ENCODE results near the gene NF1. TPM values are rescaled to one million over a fixed set of nuclear protein-coding genes. Genes with fewer than 3 reads are reported as not detected.

The NF1 gene
- total and polyA plus RNA-seq, 2 donors (not counting 1 experiment from before 2014, with no cell fraction given) = 10.8 to 27.7 TPM

- CTCF ChIA-PET = no interaction called here
- H3K4me3 ChIP-seq (ENCODE audit: control extremely low read depth in 1 of 5, extremely low read depth in 1 of 5, insufficient read depth in 1 of 5, low read depth in 2 of 5, low read length in 4 of 5) = no peak overlapping the region
- TF ChIP-seq EZH2 (IDR thresholded peaks at IDR 0.05; ENCODE audit: borderline replicate concordance, insufficient read depth, low read depth, low read length, poor library complexity, severe bottlenecking) = no peak
- TF ChIP-seq CTCF (IDR thresholded peaks at IDR 0.05) = no peak
- H3K27me3 ChIP-seq (replicated peaks in 1 of 4; ENCODE audit: control extremely low read depth in 1 of 4, control insufficient read depth in 3 of 4, insufficient read depth in 4 of 4, low read length in 3 of 4) = no peaks in the 10 kb centered on the region
- no peak overlapping the region for H3K27ac ChIP-seq (ENCODE audit: low read length in 2 of 2)
- no peak overlapping the region for H3K4me2 ChIP-seq (replicated peaks; ENCODE audit: low read depth, low read length, poor library complexity, severe bottlenecking)
- H3K9ac ChIP-seq (ENCODE audit: low read length) = no peak overlapping the region
- WGBS (ENCODE audit: insufficient coverage) = 86% methylated on average over 10 of the region's 10 CpGs
- no peaks in the 10 kb centered on the region for H3K79me2 ChIP-seq (ENCODE audit: control insufficient read depth, insufficient read depth, low read length)
- Mint-ChIP-seq H3K27ac (no peak overlapping the region), H3K27me3 (peaks cover 7% of the 10 kb centered on the region), H3K9me3 (ENCODE audit: insufficient read depth) (peaks cover 2% of the 10 kb centered on the region), H3K4me1 (peaks cover 10% of the 10 kb centered on the region), H3K4me3 (no peak overlapping the region)
- H3K4me1 ChIP-seq (ENCODE audit: control insufficient read depth in 2 of 2, insufficient read depth in 2 of 2, low read length in 2 of 2) = peaks cover 9% of the 10 kb centered on the region in 2 donors
- H3K9me3 ChIP-seq (ENCODE audit: control extremely low read depth in 1 of 3, control insufficient read depth in 2 of 3, insufficient read depth in 1 of 3, low read length in 2 of 3) = peaks cover under 1 to 13% (median 3%) of the 10 kb centered on the region in 3 donors
- DNase-seq = no peak
- no peak overlapping the region for H2AFZ ChIP-seq (ENCODE audit: insufficient read depth, low read depth, low read length, poor library complexity, severe bottlenecking)
- ATAC-seq (ENCODE audit: low read depth) = no peak
- H3K36me3 ChIP-seq (replicated peaks in 1 of 2; ENCODE audit: control extremely low read depth in 1 of 2, control insufficient read depth in 1 of 2, extremely low read depth in 1 of 2, insufficient read depth in 2 of 2, low read length in 1 of 2) = no peaks in the 10 kb centered on the region
- H4K20me1 ChIP-seq (ENCODE audit: control insufficient read depth, insufficient read depth, low read length, poor library complexity, severe bottlenecking) = no peaks in the 10 kb centered on the region
- intact Hi-C loops (cut with micrococcal nuclease) = no loop called here
- POLR2A ChIA-PET = no interaction called here
Measured at GRCh38 chr17:31417051-31417792, 322.4 kb downstream of the NF1 start.

- H3K4me3 ChIP-seq (ENCODE audit: control extremely low read depth in 1 of 5, extremely low read depth in 1 of 5, insufficient read depth in 1 of 5, low read depth in 2 of 5, low read length in 4 of 5) = no peak overlapping the region
- no peaks in the 10 kb centered on the region for H3K36me3 ChIP-seq (replicated peaks in 1 of 2; ENCODE audit: control extremely low read depth in 1 of 2, control insufficient read depth in 1 of 2, extremely low read depth in 1 of 2, insufficient read depth in 2 of 2, low read length in 1 of 2)
- CTCF ChIA-PET = interaction anchor here (0.9 kb wide), 1 partner anchor 45 kb away, joined by 3 read pairs; no protein-coding TSS in a partner anchor
- ATAC-seq (ENCODE audit: low read depth) = no peak
- H3K4me2 ChIP-seq (replicated peaks; ENCODE audit: low read depth, low read length, poor library complexity, severe bottlenecking) = no peak overlapping the region
- Mint-ChIP-seq H3K9me3 (ENCODE audit: insufficient read depth) (peaks cover 7% of the 10 kb centered on the region), H3K4me3 (no peak overlapping the region), H3K27ac (no peak overlapping the region), H3K4me1 (peaks cover 10% of the 10 kb centered on the region), H3K27me3 (peaks cover 10% of the 10 kb centered on the region)
- TF ChIP-seq CTCF (IDR thresholded peaks at IDR 0.05) = no peak
- TF ChIP-seq EZH2 (IDR thresholded peaks at IDR 0.05; ENCODE audit: borderline replicate concordance, insufficient read depth, low read depth, low read length, poor library complexity, severe bottlenecking) = no peak
- peaks cover 9% of the 10 kb centered on the region in 2 donors for H3K4me1 ChIP-seq (ENCODE audit: control insufficient read depth in 2 of 2, insufficient read depth in 2 of 2, low read length in 2 of 2)
- H3K9ac ChIP-seq (ENCODE audit: low read length) = no peak overlapping the region
- no peak for DNase-seq
- 70% methylated on average over 3 of the region's 6 CpGs for WGBS (ENCODE audit: insufficient coverage)
- intact Hi-C loops (cut with micrococcal nuclease) = no loop called here
- H3K79me2 ChIP-seq (ENCODE audit: control insufficient read depth, insufficient read depth, low read length) = no peaks in the 10 kb centered on the region
- POLR2A ChIA-PET = no interaction called here
- no peak overlapping the region for H3K27ac ChIP-seq (ENCODE audit: low read length in 2 of 2)
- no peaks in the 10 kb centered on the region for H4K20me1 ChIP-seq (ENCODE audit: control insufficient read depth, insufficient read depth, low read length, poor library complexity, severe bottlenecking)
- H3K27me3 ChIP-seq (replicated peaks in 1 of 4; ENCODE audit: control extremely low read depth in 1 of 4, control insufficient read depth in 3 of 4, insufficient read depth in 4 of 4, low read length in 3 of 4) = no peaks in the 10 kb centered on the region
- peaks cover 3 to 22% (median 11%) of the 10 kb centered on the region in 3 donors for H3K9me3 ChIP-seq (ENCODE audit: control extremely low read depth in 1 of 3, control insufficient read depth in 2 of 3, insufficient read depth in 1 of 3, low read length in 2 of 3)
- no peak overlapping the region for H2AFZ ChIP-seq (ENCODE audit: insufficient read depth, low read depth, low read length, poor library complexity, severe bottlenecking)
Measured at GRCh38 chr17:31418773-31419350, 324.1 kb downstream of the NF1 start.
